CD4-positive, alpha-beta T cell treated with Interleukin-17A for 4 hours (primary cell): ENCODE results near the gene ZNF787.
"Not testable (repeated sequence)": the region's sequence is repeated elsewhere in the genome, so short reads cannot be mapped to it uniquely, and the experiment has no call there.

Experiments used
- DNase-seq: peaks from one replicate; pipeline ENCODE4 v3.0.0-alpha.2; 2020; ENCODE audit warnings: mixed read lengths

ZNF787 gene

DNA sequence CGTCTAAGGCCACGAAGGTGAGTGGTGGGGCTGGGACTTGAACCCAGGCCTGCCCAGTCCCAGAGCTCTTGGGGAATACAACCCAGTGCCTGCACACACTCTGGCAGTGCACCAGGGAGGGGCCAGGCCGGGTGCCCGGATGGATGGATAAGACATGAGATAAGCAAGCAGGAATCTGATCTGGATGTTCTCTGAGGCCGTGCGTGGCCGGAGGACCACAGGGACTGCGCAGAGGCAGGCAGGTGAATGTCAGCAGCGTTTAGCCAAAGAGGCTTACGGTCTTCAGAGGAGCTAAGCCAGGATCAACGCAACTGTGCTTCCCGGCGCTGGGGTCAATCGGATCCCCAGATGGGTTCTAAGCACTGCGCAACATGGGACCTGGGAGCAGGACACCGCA, 1.5 kb downstream of the ZNF787 start:
- DNase-seq: no peak

DNA sequence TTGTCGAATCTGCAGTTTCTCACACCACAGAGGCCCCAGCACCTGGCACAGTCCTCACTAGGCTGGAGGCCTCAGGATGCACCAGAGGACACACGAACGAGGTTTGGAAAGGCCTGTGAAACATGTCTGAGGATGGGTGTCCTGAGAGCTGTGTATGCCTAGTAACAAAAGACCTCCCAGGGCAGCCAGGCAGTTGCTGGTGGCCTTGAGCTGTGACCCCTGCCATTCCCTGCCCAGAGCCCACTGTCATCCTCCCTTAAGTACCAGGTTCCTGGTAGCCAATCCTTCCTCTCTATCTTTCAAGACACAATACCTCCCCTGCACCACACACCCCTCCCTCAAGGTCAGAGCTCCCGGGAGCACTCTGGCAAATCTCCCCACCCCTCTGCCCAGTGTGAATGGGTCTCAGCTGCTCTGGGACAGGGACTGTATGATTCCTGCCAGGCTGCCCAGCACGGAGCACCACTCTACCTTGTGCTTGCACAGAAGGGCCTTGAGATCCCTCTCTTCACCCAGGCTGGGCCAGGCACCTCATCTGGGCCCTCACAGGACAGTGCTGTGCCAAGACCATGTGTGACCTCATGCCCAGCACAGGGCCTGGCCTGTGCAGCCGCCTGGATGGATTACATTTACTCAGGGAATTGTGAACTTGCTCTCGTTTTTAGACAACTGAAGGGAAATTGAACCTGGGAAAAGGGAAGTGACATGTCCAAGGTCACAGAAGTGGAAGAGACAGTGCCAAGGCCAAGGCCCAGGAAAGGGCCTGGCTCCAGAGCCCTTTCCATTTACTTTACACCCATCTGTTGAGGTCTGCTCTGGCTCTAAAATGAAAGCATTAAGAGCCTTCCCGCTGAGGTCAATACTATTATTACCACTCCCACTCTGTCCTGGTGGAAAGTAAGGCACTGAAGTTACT, 2.2 kb downstream of the ZNF787 start:
- DNase-seq: no peak

DNA sequence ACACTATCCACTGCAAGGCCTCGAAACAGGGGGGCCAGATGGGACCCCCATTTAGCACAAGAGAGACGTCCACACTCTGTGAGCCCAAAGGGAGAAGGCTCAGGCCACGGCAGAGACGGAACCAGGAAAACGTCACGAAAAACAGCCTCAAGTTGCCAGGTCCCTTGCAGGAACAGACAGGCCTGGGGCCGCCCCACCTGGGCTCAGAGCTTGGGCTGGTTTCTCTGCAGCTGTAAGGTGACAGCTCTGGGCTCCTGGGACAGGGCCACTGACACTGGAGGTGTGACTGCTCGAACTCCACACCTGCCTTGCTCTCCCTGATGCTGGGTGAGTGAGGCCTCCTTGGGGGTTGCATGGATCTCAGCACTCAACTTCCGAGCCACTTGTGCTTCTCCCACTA, 3.2 kb downstream of the ZNF787 start:
- no peak for DNase-seq

DNA sequence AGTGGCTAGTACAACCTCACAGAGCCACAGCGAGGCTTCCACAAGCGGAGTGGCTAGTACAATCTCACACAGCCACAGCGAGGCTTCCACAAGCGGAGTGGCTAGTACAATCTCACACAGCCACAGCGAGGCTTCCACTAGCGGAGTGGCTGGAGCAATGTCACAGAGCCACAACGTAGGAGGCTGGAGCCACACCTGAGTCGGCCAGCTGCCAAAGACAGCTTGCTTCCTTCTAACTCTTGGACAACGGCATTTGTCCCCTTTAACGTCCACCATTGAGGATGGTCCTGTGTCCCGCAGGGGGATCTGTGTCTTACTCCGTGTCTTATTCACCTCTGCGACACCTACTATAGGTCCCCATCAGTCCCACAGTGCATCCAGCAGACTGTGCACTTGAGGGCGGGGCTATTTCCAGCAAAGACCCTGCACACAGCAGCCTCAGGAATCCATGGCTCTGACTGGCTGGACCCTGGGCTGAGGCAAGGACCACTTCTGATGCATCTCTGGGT, 3.7 kb downstream of the ZNF787 start:
- DNase-seq: no peak

GRCh38 chr19:56116606-56117005, 4.5 kb downstream of the ZNF787 start:
- no peak for DNase-seq

GRCh38 chr19:56115490-56115889, 5.6 kb downstream of the ZNF787 start:
- no peak for DNase-seq

DNA sequence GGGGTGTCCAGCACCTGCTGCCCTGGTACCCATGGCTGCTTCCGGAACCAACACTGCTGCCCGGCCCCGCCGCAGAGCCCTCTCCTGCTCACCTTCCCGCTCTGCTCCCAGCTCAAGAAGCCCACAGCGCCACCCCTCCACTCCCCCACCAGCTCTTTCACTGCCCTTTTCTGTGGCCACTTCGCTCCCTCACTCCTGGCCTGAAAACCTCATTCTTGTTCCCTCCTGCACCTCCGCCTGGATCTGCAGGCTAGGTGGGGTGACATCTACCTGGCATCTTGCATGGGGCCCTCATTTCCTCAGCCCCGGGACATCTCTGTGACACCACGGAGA, 6.4 kb downstream of the ZNF787 start:
- DNase-seq: no peak

DNA sequence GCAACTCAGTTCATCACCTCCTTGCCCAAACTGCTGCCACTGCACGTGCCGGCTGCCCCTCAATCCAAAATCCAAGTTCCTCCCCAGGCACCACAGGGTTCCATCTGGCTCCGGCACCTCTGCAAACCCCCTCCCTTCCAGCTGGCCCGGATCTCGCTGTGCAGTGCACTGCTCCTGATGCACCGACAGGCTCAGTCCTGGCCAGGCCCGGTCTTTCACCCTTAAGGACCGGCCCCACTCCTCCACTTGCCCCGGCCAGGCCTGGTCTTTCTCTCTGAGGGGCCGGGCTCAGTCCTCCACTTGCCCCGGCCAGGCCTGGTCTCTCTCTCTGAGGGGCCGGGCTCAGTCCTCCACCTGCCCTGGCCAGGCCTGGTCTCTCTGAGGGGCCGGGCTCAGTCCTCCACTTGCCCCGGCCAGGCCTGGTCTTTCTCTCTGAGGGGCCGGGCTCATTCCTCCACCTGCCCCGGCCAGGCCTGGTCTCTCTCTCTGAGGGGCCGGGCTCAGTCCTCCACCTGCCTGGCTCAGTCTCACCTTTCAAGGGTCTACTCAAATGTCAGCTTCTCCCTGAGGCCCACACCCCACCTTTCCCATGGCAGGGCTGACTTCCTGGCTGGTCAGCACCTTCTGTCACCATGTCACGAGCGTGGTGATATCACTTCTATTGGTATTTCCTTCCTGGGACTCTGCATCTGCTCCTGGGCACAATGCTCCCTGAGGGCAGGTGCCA, 6.9 kb downstream of the ZNF787 start:
- no peak for DNase-seq

DNA sequence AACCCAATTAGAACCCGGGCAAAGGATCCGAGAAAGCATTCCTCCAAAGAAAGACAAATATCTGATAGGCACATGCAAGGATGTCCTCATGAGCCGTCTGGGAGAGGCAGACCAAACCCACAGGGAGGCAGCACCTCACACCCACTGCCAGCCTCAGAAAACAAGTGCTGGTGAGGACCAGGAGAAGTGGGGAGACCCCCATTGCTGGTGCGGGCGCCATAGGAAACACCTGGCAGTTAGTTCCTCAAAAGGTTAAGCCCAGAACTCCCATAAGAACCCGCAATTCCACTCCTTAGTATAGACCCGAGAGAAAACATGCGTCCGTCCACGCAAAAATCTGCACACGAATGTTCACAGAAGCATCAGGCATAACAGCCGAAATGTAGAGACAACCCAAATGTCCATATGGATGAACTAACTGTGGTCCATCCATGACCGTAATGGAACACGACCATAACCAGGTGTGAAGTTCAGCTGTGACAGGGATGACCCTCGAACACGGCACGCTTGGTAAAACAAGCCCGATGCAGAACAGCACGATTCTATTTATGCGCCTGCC, 7.9 kb downstream of the ZNF787 start:
- no peak for DNase-seq

- DNase-seq: no peak
Observed at GRCh38 chr19:56112313-56112709, 8.8 kb downstream of the ZNF787 start.

- peak; percentile 40 for DNase-seq
Observed at GRCh38 chr19:56111601-56112312, 9.3 kb downstream of the ZNF787 start.

DNA sequence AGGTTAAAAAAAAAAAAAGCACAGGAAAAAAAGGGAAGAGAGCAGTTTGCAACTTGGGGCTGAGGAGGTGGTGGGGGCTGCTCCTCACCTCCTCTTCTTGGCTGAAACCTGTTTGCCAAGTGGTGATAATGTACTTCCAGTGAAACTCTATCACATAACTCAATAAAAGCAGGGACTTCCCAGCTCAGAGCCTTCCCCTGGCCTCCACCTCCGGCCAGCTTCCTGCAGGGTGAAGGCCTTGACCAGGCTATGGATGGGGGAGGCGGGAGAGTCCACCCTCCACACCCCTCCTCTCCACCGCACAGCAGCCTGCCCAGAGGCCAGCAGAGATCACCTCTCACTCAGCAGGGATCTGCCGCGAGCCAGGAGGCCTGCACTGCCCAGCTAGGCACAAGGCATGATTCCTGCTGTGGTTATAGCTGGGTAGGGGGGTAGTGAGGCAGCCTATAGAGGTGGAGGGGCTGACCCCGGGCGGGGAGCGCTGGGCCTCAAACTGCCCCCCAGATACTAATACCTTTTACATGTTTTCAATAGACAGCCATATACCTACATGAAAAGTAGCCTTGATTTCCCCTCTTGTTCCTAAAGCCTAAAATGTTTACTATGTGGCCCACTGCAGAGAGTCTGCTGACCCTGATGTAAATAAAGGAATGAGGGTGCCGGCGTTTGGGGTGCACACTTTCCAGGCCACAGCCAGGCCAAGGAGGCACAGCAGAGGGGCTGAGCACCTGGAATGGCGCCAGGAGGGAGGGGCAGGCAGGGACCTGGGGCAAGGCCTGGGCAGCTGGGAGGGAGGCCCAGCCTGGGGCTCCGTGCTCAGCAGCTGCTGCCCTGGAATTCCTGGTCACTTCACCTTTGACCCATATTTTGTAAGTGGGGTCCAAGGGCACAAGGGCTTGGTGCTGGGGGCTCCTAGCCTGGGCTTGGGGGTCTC, 10.3 kb downstream of the ZNF787 start:
- no peak for DNase-seq

GRCh38 chr19:56109226-56109625, 11.9 kb downstream of the ZNF787 start:
- DNase-seq: no peak

- no peak for DNase-seq
Observed at GRCh38 chr19:56108447-56109195, 12.5 kb downstream of the ZNF787 start.

GRCh38 chr19:56107626-56108351, 13.3 kb downstream of the ZNF787 start:
- no peak for DNase-seq

GRCh38 chr19:56106993-56107392, 14.1 kb downstream of the ZNF787 start:
- DNase-seq: no peak

DNA sequence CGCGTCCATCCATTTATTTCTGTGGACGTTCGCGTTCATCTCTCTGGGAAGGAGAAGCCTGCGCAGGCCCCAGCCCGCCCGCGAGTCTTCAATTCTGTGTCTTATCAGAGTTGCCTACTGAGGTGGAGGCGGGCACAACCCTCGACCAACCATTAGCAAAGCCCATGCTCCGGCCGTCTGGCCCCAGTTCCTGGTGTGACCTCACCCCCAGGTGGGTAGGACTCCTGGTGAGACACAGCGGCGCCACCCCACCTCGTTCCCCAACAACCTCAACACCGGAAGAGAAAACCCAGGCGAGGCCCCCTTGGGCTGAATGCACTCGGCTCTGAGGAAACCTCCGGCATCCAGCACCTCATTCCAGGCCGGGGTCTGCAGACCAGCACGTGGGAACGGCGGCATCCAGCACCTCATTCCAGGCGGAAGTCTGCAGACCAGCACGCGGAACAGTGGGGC, 14.7 kb downstream of the ZNF787 start:
- DNase-seq: no peak

DNA sequence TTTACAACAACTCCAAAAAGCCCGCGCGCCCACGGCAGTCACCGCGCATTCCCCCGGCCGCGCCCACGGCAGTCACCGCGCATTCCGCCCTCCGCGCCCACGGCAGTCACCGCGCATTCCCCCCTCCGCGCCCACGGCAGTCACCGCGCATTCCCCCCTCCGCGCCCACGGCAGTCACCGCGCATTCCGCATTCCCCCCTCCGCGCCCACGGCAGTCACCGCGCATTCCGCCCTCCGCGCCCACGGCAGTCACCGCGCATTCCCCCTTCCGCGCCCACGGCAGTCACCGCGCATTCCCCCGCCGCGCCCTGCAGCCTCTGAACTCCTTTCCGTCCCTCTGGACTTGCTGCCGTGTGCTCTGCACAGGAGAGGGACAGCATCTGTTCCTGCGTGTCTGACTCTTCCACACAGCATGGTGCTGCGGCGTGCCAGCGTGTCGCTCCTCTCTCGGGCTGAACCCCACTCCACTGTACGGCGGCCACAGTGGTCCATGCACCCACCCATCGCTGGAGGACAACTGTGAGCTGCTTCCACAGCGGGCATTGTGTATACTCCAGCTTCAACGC, 15.2 kb downstream of the ZNF787 start:
- not testable (repeated sequence) for DNase-seq

GRCh38 chr19:56105090-56105701, 15.9 kb downstream of the ZNF787 start:
- peak; percentile 71 for DNase-seq

DNA sequence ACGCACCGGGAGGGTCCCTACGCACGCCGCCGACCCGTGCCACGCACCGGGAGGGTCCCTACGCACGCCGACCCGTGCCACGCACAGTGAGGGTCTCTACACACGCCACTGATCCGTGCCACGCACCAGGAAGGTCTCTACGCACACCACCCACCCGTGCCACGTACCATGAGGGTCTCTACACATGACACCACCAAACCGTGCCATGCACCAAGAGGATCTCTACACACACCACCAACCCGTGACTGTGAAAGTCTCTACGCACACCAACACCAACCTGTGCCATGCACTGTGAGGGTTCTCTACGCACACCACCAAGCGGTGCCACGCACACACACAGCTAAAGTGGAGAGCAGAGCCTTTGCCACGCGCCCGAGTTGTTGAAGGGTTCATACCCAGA, 16.7 kb downstream of the ZNF787 start:
- no peak for DNase-seq
